HG03064 (cell line): ENCODE results near the gene ZBED6.
"Not testable (repeated sequence)": the region's sequence is repeated elsewhere in the genome, so short reads cannot be mapped to it uniquely, and the experiment has no call there.

ENCODE experiments used
- ATAC-seq: cut with Tn5 transposase; IDR thresholded peaks from one replicate; pipeline ENCODE4 v1.9.1; 2021; ENCODE audit warnings: low read depth; ENCODE audit not compliant: unreplicated experiment

ZBED6 gene

GRCh38 chr1:203777596-203777995 lies 17.8 kb upstream of the ZBED6 start:
- ATAC-seq = no peak

- no peak for ATAC-seq
Measured at GRCh38 chr1:203778146-203778545, 17.3 kb upstream of the ZBED6 start.

- no peak for ATAC-seq
Measured at GRCh38 chr1:203778789-203779188, 16.6 kb upstream of the ZBED6 start.

GRCh38 chr1:203781962-203782361 lies 13.5 kb upstream of the ZBED6 start:
- ATAC-seq = no peak

- ATAC-seq = no peak
Measured at GRCh38 chr1:203789966-203790365, 5.5 kb upstream of the ZBED6 start.

GRCh38 chr1:203791498-203791897 lies 3.9 kb upstream of the ZBED6 start:
- no peak for ATAC-seq

GRCh38 chr1:203792486-203792885 lies 2.9 kb upstream of the ZBED6 start:
- no peak for ATAC-seq

GRCh38 chr1:203793561-203793960 lies 1.9 kb upstream of the ZBED6 start:
- not testable (repeated sequence) for ATAC-seq

GRCh38 chr1:203794764-203795440 lies 521 bp upstream of the ZBED6 start:
- ATAC-seq = no peak

GRCh38 chr1:203796236-203796605 lies 798 bp downstream of the ZBED6 start:
- ATAC-seq = no peak

GRCh38 chr1:203797216-203797615 lies 1.8 kb downstream of the ZBED6 start:
- no peak for ATAC-seq

GRCh38 chr1:203797948-203798655 lies 2.7 kb downstream of the ZBED6 start:
- ATAC-seq = no peak

- ATAC-seq = no peak
Measured at GRCh38 chr1:203799157-203799556, 3.7 kb downstream of the ZBED6 start.

GRCh38 chr1:203799971-203800370 lies 4.5 kb downstream of the ZBED6 start:
- no peak for ATAC-seq

- ATAC-seq = no peak
Measured at GRCh38 chr1:203805689-203806088, 10.3 kb downstream of the ZBED6 start.

- no peak for ATAC-seq
Measured at GRCh38 chr1:203807196-203807595, 11.8 kb downstream of the ZBED6 start.

- no peak for ATAC-seq
Measured at GRCh38 chr1:203813581-203814341, 18.3 kb downstream of the ZBED6 start.

- no peak for ATAC-seq
Measured at GRCh38 chr1:203818399-203818798, 23.0 kb downstream of the ZBED6 start.

GRCh38 chr1:203823306-203823705 lies 27.9 kb downstream of the ZBED6 start:
- no peak for ATAC-seq

GRCh38 chr1:203826175-203826574 lies 30.8 kb downstream of the ZBED6 start:
- no peak for ATAC-seq

- no peak for ATAC-seq
Measured at GRCh38 chr1:203828002-203828401, 32.6 kb downstream of the ZBED6 start.

GRCh38 chr1:203828503-203828902 lies 33.1 kb downstream of the ZBED6 start:
- no peak for ATAC-seq
